Measurements from ENCODE around the gene SH2B2.

The SH2B2 gene

GRCh38 chr7:102284399-102284798, 2.3 kb upstream of the SH2B2 start:
- Histone ChIP-seq H3K27ac (ENCODE audit: low read depth, low read length) (no peak overlapping the region), H3K9ac (ENCODE audit: low read length) (no peak overlapping the region), H3K4me3 (ENCODE audit: low read length) (no peak overlapping the region), H3K4me1 (ENCODE audit: control insufficient read depth, insufficient read depth, low read length) (peaks cover 2% of the 10 kb centered on the region), H3K36me3 (ENCODE audit: control insufficient read depth, insufficient read depth, low read length) (no peaks in the 10 kb centered on the region), H3K27me3 (ENCODE audit: control insufficient read depth, insufficient read depth, low read length) (no peaks in the 10 kb centered on the region)

GRCh38 chr7:102284891-102285539, 1.7 kb upstream of the SH2B2 start:
- H3K9ac ChIP-seq (ENCODE audit: low read length): no peak overlapping the region
- H3K27ac ChIP-seq (ENCODE audit: low read depth, low read length): no peak overlapping the region
- no peaks in the 10 kb centered on the region for H3K27me3 ChIP-seq (ENCODE audit: control insufficient read depth, insufficient read depth, low read length)
- no peaks in the 10 kb centered on the region for H3K36me3 ChIP-seq (ENCODE audit: control insufficient read depth, insufficient read depth, low read length)
- H3K4me1 ChIP-seq (ENCODE audit: control insufficient read depth, insufficient read depth, low read length): peaks cover 2% of the 10 kb centered on the region
- no peak overlapping the region for H3K4me3 ChIP-seq (ENCODE audit: low read length)

GRCh38 chr7:102285540-102286236, 980 bp upstream of the SH2B2 start:
- Histone ChIP-seq H3K9ac (ENCODE audit: low read length) (no peak overlapping the region), H3K4me1 (ENCODE audit: control insufficient read depth, insufficient read depth, low read length) (peaks cover 2% of the 10 kb centered on the region), H3K4me3 (ENCODE audit: low read length) (peak overlapping the region; percentile 57), H3K27me3 (ENCODE audit: control insufficient read depth, insufficient read depth, low read length) (no peaks in the 10 kb centered on the region), H3K36me3 (ENCODE audit: control insufficient read depth, insufficient read depth, low read length) (no peaks in the 10 kb centered on the region), H3K27ac (ENCODE audit: low read depth, low read length) (peak overlapping the region; percentile 72)

GRCh38 chr7:102287111-102287980, 678 bp downstream of the SH2B2 start:
- H3K27ac ChIP-seq (ENCODE audit: low read depth, low read length): no peak overlapping the region

GRCh38 chr7:102287981-102288278, 1.3 kb downstream of the SH2B2 start:
- H3K9ac ChIP-seq (ENCODE audit: low read length): peak overlapping the region; percentile 1
- peak overlapping the region; percentile 81 for H3K4me3 ChIP-seq (ENCODE audit: low read length)
- H3K4me1 ChIP-seq (ENCODE audit: control insufficient read depth, insufficient read depth, low read length): peaks cover 2% of the 10 kb centered on the region
- no peaks in the 10 kb centered on the region for H3K27me3 ChIP-seq (ENCODE audit: control insufficient read depth, insufficient read depth, low read length)
- no peak overlapping the region for H3K27ac ChIP-seq (ENCODE audit: low read depth, low read length)
- H3K36me3 ChIP-seq (ENCODE audit: control insufficient read depth, insufficient read depth, low read length): no peaks in the 10 kb centered on the region

More at GRCh38 chr7:102287111-102287980, 678 bp downstream of the SH2B2 start:
- Histone ChIP-seq H3K36me3 (ENCODE audit: control insufficient read depth, insufficient read depth, low read length) (no peaks in the 10 kb centered on the region), H3K4me1 (ENCODE audit: control insufficient read depth, insufficient read depth, low read length) (peaks cover 2% of the 10 kb centered on the region), H3K27me3 (ENCODE audit: control insufficient read depth, insufficient read depth, low read length) (no peaks in the 10 kb centered on the region), H3K4me3 (ENCODE audit: low read length) (peak overlapping the region; percentile 81), H3K9ac (ENCODE audit: low read length) (peak overlapping the region; percentile 40)

- no peaks in the 10 kb centered on the region for H3K27me3 ChIP-seq (ENCODE audit: control insufficient read depth, insufficient read depth, low read length)
- peaks cover 2% of the 10 kb centered on the region for H3K4me1 ChIP-seq (ENCODE audit: control insufficient read depth, insufficient read depth, low read length)
- no peaks in the 10 kb centered on the region for H3K36me3 ChIP-seq (ENCODE audit: control insufficient read depth, insufficient read depth, low read length)
- peak overlapping the region; percentile 81 for H3K4me3 ChIP-seq (ENCODE audit: low read length)
- H3K9ac ChIP-seq (ENCODE audit: low read length): no peak overlapping the region
- H3K27ac ChIP-seq (ENCODE audit: low read depth, low read length): no peak overlapping the region
Measured at GRCh38 chr7:102288285-102288930, 1.7 kb downstream of the SH2B2 start.

GRCh38 chr7:102289057-102289456, 2.4 kb downstream of the SH2B2 start:
- Histone ChIP-seq H3K27ac (ENCODE audit: low read depth, low read length) (no peak overlapping the region), H3K27me3 (ENCODE audit: control insufficient read depth, insufficient read depth, low read length) (no peaks in the 10 kb centered on the region), H3K4me1 (ENCODE audit: control insufficient read depth, insufficient read depth, low read length) (peaks cover 2% of the 10 kb centered on the region), H3K36me3 (ENCODE audit: control insufficient read depth, insufficient read depth, low read length) (no peaks in the 10 kb centered on the region), H3K4me3 (ENCODE audit: low read length) (no peak overlapping the region), H3K9ac (ENCODE audit: low read length) (no peak overlapping the region)

- Histone ChIP-seq H3K9ac (ENCODE audit: low read length) (no peak overlapping the region), H3K4me1 (ENCODE audit: control insufficient read depth, insufficient read depth, low read length) (peaks cover 2% of the 10 kb centered on the region), H3K27me3 (ENCODE audit: control insufficient read depth, insufficient read depth, low read length) (no peaks in the 10 kb centered on the region), H3K36me3 (ENCODE audit: control insufficient read depth, insufficient read depth, low read length) (no peaks in the 10 kb centered on the region), H3K27ac (ENCODE audit: low read depth, low read length) (no peak overlapping the region), H3K4me3 (ENCODE audit: low read length) (no peak overlapping the region)
Measured at GRCh38 chr7:102291056-102291915, 4.6 kb downstream of the SH2B2 start.

- no peak overlapping the region for H3K27ac ChIP-seq (ENCODE audit: low read depth, low read length)
- no peak overlapping the region for H3K4me3 ChIP-seq (ENCODE audit: low read length)
- no peak overlapping the region for H3K9ac ChIP-seq (ENCODE audit: low read length)
- H3K27me3 ChIP-seq (ENCODE audit: control insufficient read depth, insufficient read depth, low read length): no peaks in the 10 kb centered on the region
- H3K4me1 ChIP-seq (ENCODE audit: control insufficient read depth, insufficient read depth, low read length): peaks cover 2% of the 10 kb centered on the region
- H3K36me3 ChIP-seq (ENCODE audit: control insufficient read depth, insufficient read depth, low read length): no peaks in the 10 kb centered on the region
Measured at GRCh38 chr7:102291916-102292267, 5.2 kb downstream of the SH2B2 start.

- Histone ChIP-seq H3K4me1 (ENCODE audit: control insufficient read depth, insufficient read depth, low read length) (no peaks in the 10 kb centered on the region), H3K9ac (ENCODE audit: low read length) (no peak overlapping the region), H3K27ac (ENCODE audit: low read depth, low read length) (no peak overlapping the region), H3K36me3 (ENCODE audit: control insufficient read depth, insufficient read depth, low read length) (no peaks in the 10 kb centered on the region), H3K27me3 (ENCODE audit: control insufficient read depth, insufficient read depth, low read length) (no peaks in the 10 kb centered on the region), H3K4me3 (ENCODE audit: low read length) (no peak overlapping the region)
Measured at GRCh38 chr7:102292813-102293798, 6.4 kb downstream of the SH2B2 start.

- no peak overlapping the region for H3K9ac ChIP-seq (ENCODE audit: low read length)
- no peaks in the 10 kb centered on the region for H3K36me3 ChIP-seq (ENCODE audit: control insufficient read depth, insufficient read depth, low read length)
- no peak overlapping the region for H3K4me3 ChIP-seq (ENCODE audit: low read length)
- no peak overlapping the region for H3K27ac ChIP-seq (ENCODE audit: low read depth, low read length)
- no peaks in the 10 kb centered on the region for H3K27me3 ChIP-seq (ENCODE audit: control insufficient read depth, insufficient read depth, low read length)
- H3K4me1 ChIP-seq (ENCODE audit: control insufficient read depth, insufficient read depth, low read length): no peaks in the 10 kb centered on the region
Measured at GRCh38 chr7:102294589-102294988, 7.9 kb downstream of the SH2B2 start.
